Measurements from ENCODE around the gene FILIP1.

GRCh38 chr6:75479712-75480111 is 13.9 kb downstream of the FILIP1 start:
- TF ChIP-seq CTCF (conservative IDR thresholded peaks at IDR 0.05) (no peak), ZFX (IDR thresholded peaks at IDR 0.05) (no peak)
